MM.1S (cell line): ENCODE results near the gene LPIN1.

ENCODE experiments used
- CTCF ChIP-seq: fragments of 300-600 bp; sonication (generic); IDR thresholded peaks from 2 replicates; pipeline ENCODE4 v1.5.1; 2016; ENCODE audit warnings: antibody characterized with exemption, low read length, mixed read lengths
- EZH2 ChIP-seq: fragments of 300-600 bp; sonication (generic); optimal IDR thresholded peaks from 2 replicates; pipeline ENCODE3; 2017; ENCODE audit warnings: low read depth, mild to moderate bottlenecking, antibody characterized with exemption, low read length, mixed read lengths
- EZH2phosphoT487 ChIP-seq: fragments of 300-600 bp; sonication (generic); IDR thresholded peaks from 2 replicates; pipeline ENCODE4 v1.6.1; 2018; ENCODE audit warnings: antibody characterized with exemption, low read length

DNA sequence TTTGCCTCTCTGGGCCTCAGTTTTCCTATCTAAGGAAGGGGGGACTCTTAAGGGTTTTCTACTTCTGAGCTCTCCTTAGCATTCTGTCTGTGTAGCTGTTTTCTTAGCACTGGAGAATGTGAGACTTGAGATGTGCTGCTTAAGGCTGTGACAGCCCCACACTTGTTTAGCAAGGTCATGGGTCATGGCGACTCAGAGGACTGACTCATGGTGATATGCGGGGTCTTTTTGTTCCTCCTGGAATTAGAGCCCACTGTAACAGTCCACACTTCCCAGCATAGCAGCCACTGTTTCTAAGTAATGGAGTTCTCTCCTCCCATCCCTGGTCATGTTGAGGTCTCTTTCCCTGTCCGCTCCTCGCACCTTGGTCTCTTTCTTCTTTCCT lies 4.1 kb upstream of the LPIN1 start:
- TF ChIP-seq EZH2phosphoT487 (no peak), CTCF (no peak), EZH2 (no peak)
